ENCODE measurements around the gene UBE2B. TPM values are rescaled to one million over a fixed set of nuclear protein-coding genes. Genes with fewer than 3 reads are reported as not detected.
"Not testable (repeated sequence)": the region's sequence is repeated elsewhere in the genome, so short reads cannot be mapped to it uniquely, and the experiment has no call there.

The UBE2B gene
- polyA plus RNA-seq (ENCODE audit: insufficient read depth in 1 of 5, insufficient read length in 5 of 5, low replicate concordance in 1 of 5) = 100 to 1,000 TPM; 111 to 154 (median 126) TPM
- long read RNA-seq, donor 1, transcript UBE2B-201 (6 exons, 2,515 nt) = major isoform, 151 of 182 reads
- long read RNA-seq, donor 1, partial matches to known transcripts = 6 of 182 reads
- long read RNA-seq, donor 1, other reads (novel, unspliced or antisense) = 17 of 182 reads
- long read RNA-seq, donor 2, transcript UBE2B-201 (6 exons, 2,515 nt) = major isoform, 76 of 114 reads
- long read RNA-seq, donor 2, partial matches to known transcripts = 7 of 114 reads
- long read RNA-seq, donor 2, other reads (novel, unspliced or antisense) = 29 of 114 reads
- long read RNA-seq, donor 3, transcript UBE2B-201 (6 exons, 2,515 nt) = major isoform, 124 of 136 reads
- long read RNA-seq, donor 3, partial matches to known transcripts = 0 of 136 reads
- long read RNA-seq, donor 3, other reads (novel, unspliced or antisense) = 6 of 136 reads
- long read RNA-seq, donor 4, transcript UBE2B-201 (6 exons, 2,515 nt) = major isoform, 99 of 115 reads
- long read RNA-seq, donor 4, partial matches to known transcripts = 0 of 115 reads
- long read RNA-seq, donor 4, other reads (novel, unspliced or antisense) = 6 of 115 reads
- long read RNA-seq, donor 5, transcript UBE2B-201 (6 exons, 2,515 nt) = major isoform, 162 of 234 reads
- long read RNA-seq, donor 5, transcript UBE2B-204 (2 exons, 235 nt) = minor isoform, 6 of 234 reads
- long read RNA-seq, donor 5, partial matches to known transcripts = 44 of 234 reads
- long read RNA-seq, donor 5, other reads (novel, unspliced or antisense) = 18 of 234 reads
- long read RNA-seq, donor 6, transcript UBE2B-204 (2 exons, 235 nt) = minor isoform, 6 of 184 reads
- long read RNA-seq, donor 6, transcript UBE2B-201 (6 exons, 2,515 nt) = major isoform, 150 of 184 reads
- long read RNA-seq, donor 6, partial matches to known transcripts = 0 of 184 reads
- long read RNA-seq, donor 6, other reads (novel, unspliced or antisense) = 25 of 184 reads
- long read RNA-seq, donor 7, transcript UBE2B-201 (6 exons, 2,515 nt) = major isoform, 105 of 117 reads
- long read RNA-seq, donor 7, partial matches to known transcripts = 0 of 117 reads
- long read RNA-seq, donor 7, other reads (novel, unspliced or antisense) = 7 of 117 reads
- long read RNA-seq, donor 8, transcript UBE2B-201 (6 exons, 2,515 nt) = major isoform, 50 of 56 reads
- long read RNA-seq, donor 8, partial matches to known transcripts = 0 of 56 reads
- long read RNA-seq, donor 8, other reads (novel, unspliced or antisense) = 0 of 56 reads

DNA sequence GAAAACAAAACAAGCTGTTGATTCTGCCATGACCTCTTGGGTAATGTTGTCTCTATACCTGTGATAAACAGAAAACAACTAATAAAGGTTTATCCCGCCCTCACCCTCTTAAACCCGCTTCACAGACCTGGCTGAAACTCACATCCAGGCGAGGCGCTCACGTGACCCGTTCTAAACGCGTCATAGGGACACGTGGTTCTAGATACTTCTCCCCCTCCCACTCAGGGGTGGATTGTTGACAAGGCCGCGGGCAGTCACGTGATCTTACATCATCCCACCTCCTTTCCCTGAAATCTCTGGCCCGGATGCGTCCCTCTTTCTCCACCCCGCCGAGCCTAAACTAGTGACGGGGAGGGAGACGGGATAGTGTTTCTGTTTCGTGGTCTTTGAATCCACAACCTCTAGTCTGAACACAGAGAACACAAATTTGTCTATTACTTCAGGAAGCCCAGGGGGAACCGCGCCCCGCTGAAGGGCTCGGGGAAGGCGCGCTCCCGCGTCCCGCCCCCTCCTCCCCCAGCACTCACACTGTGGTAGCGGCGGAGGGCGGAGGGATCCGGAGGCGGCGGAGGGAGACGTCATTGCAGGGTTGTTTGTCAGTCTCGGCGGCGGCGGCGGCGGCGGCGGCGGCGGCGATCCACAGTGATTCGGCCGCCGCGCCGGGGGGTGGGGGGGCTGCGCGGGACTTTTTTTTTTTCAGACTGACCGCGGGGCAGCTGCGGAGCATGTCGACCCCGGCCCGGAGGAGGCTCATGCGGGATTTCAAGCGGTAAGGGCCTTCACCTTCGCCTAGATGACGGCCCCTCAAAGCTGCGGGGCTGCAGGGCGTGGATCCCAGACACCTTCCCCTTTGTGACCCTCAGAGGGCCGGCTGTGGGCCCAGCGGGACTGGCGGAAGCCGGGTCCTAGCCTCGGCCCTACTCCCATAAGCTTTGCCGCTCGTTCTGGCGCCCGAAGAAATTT lies at the start of gene UBE2B:
TSS of gene UBE2B (plus strand) at position 699 of the 963 bp plus-strand sequence. CDS start at position 726, 27 bp downstream.
- peak; percentile 99 for DNase-seq

- no peak for DNase-seq
Observed at GRCh38 chr5:134327327-134327726, 44.0 kb upstream of the UBE2B start.

DNA sequence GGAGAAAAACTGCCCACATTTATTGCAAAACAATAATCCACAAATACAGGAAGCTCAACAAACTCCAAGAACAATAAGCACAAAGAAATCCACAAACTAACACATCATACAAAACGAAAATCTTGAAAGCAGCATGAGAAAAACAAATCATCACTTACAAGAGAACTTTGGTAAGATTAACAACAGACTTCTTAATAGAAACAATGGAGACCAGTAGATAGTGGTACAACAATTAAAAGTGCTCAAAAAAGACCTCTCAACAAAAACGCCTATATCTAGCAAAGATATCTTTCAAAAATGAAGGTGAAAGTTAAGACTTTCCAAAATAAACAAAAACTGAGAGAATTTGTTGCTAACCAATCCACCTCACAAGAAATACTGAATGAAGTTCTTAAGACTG lies 42.8 kb upstream of the UBE2B start:
- no peak for DNase-seq

DNA sequence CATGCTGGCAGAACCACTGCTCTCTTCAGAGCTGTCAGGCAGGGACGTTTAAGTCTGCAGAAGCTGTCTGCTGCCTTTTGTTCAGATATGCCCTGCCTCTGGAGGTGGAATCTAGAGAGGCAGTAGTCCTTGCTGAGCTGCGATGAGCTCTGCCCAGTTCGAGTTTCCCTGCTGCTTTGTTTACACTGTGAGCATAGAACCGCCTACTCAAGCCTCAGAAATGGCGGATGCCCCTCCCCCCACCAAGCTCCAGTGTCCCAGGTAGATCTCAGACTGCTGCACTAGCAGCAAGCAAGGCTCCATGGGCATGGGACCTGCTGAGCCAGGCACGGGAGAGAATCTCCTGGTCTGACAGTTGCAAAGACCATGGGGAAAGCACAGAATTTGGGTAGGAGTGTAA lies 34.5 kb upstream of the UBE2B start:
- not testable (repeated sequence) for DNase-seq

GRCh38 chr5:134343500-134343899 lies 27.9 kb upstream of the UBE2B start:
- DNase-seq = not testable (repeated sequence)

DNA sequence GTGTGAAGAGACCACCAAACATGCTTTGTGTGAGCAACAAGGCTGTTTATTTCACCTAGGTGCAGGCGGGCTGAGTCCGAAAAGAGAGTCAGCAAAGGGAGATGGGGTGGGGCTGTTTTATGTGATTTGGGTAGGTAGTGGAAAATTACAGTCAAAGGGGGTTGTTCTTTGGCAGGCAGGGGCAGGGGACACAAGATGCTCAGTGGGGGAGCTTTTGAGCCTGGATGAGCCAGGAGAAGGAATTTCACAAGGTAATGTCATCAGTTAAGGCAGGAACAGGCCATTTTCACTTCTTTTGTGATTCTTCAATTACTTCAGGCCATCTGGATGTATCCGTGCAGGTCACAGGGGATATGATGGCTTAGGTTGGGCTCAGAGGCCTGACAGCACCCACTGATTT lies 25.9 kb upstream of the UBE2B start:
- not testable (repeated sequence) for DNase-seq

DNA sequence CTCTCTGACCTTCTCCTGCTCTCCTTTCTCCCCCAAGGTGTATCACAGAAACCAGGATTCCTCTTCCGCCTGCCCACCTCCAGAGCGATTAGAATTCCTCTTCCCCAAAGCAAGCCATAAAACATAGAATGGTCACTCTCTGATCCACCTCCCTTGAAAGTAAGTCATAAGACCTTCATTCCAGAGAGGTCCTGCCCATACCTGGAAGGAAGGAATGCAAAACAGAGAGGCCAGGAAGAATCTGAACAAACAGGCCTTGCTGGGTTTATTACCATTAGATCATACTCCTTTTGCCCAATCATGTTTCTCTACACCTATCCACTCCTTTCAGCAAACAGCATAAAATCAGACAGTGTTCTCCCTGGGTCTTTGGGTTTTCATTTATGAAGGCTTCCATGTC lies 25.4 kb upstream of the UBE2B start:
- DNase-seq = no peak

DNA sequence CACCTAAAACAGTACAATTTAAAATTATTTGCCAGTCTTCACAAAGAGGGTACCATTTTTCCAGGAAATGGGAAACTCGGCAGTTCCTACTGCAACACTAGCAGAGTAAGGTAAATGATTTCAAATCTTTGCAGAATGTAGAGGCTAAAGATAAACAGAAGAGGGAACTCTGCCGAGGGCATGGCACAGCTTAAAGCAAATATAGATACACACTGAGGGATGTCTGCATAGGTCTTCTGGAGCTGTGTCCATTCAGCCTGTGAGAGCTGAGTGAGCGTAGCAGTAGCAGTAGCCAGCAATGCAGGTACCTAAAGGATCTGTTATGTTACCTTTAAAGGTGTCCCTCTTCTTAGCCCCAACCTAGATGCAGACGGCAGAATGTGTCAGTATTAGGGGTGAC lies 21.9 kb upstream of the UBE2B start:
- DNase-seq = no peak

DNA sequence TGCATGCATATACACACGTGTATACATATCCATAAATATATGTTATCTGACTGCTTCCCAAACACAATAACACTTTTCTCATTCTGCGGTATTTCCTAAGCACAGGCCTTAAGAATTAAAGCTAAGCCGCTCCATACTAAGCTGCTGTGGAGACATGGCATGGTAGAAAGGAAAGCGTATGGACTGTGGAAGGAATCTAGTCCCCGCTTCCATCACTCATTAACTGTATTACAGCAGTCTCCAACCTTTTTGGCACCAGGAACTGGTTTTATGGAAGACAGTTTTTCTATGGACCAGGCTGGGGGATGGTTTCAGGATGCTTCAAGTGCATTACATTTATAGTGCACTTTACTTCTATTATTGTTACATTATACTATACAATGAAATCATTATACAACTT lies 15.7 kb upstream of the UBE2B start:
- DNase-seq = no peak

DNA sequence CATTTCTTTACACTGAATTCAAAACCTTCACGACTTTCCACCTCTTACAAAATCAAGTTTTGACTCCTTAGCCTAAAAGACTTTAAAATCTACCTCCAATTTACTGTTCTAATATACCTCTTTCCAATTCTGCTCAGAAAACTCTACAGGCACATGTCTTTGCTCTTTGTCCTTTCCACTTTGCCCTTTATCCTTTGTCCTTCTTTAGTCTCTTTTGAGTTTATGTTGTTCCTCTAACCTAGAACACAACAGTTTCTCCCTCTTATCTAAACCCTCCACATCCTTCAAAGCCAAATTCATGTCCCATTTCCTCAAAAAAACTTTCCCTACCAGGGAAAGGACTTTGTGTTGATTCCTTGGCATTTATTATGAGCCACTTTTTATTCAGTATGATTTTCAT lies 5.8 kb upstream of the UBE2B start:
- DNase-seq = no peak

- no peak for DNase-seq
Observed at GRCh38 chr5:134370311-134370870, 978 bp upstream of the UBE2B start.

- DNase-seq = peak; percentile 34 to 49
Observed at GRCh38 chr5:134371834-134372340, 518 bp downstream of the UBE2B start.

GRCh38 chr5:134373633-134374032 lies 2.3 kb downstream of the UBE2B start:
- DNase-seq = not testable (repeated sequence)

DNA sequence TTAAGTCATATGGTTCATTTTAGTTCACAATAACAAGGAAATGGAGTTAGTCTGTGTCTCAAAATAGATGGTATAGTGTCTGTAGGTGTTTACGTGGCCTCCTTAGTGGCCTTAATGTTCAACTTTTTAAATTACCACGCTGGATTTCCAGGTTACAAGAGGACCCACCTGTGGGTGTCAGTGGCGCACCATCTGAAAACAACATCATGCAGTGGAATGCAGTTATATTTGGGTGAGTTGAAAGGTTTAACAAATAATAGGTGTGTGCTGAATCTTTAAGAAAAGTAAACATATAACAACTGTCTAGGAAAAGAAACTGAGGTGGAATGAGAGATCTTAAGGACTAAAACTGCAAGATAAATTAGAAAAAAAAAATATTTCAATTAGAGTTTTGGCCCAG lies 2.9 kb downstream of the UBE2B start:
- no peak for DNase-seq

DNA sequence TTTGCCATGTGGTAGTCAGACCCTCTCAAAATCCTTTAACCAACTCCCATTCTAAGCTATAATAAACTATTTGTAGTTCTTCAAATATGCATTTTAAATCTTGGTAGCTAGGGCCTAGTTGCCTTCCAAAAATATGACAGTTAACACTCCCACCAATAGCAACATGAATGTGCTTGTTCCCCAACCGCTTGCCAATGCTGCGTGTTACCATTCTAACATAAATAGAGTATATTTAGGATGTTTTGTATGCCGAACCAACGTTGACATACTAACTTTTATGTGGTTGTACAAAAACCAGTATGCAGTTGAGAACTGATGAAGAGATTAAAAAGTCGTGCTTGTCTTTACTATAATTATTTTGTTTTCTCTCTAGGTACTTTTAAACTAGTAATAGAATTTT lies 9.0 kb downstream of the UBE2B start:
- no peak for DNase-seq

- DNase-seq = not testable (repeated sequence)
Observed at GRCh38 chr5:134382204-134382603, 10.8 kb downstream of the UBE2B start.

- no peak for DNase-seq
Observed at GRCh38 chr5:134383980-134384697, 12.8 kb downstream of the UBE2B start.

GRCh38 chr5:134387443-134387842 lies 16.1 kb downstream of the UBE2B start:
- DNase-seq = no peak

- no peak for DNase-seq
Observed at GRCh38 chr5:134392301-134392700, 20.9 kb downstream of the UBE2B start.
